ENCODE data around the gene SLC9A8.

GRCh38 chr20:49818816-49819215 is 6.2 kb downstream of the SLC9A8 start:
- TF ChIP-seq POLR2A (IDR thresholded peaks at IDR 0.05; ENCODE audit: low read depth, low read length), result no peak
- no peak for TF ChIP-seq MAX (IDR thresholded peaks at IDR 0.05; ENCODE audit: insufficient read depth, insufficient read length)
- no peak for TF ChIP-seq CTCF (IDR thresholded peaks at IDR 0.05; ENCODE audit: extremely low read depth in 1 of 2, insufficient read depth in 1 of 2, low read depth in 1 of 2, low read length in 2 of 2)
- no peak for TF ChIP-seq EZH2 (IDR thresholded peaks at IDR 0.05; ENCODE audit: borderline replicate concordance, low read depth, low read length, severe bottlenecking)

Data from endothelial cell of umbilical vein (primary cell).